Osteoblast (primary cell): Measurements from ENCODE around the gene B3GNT8. TPM values are rescaled to one million over a fixed set of nuclear protein-coding genes. Genes with fewer than 3 reads are reported as not detected.

Experiments used
- DNase-seq: peaks from one replicate; pipeline ENCODE4 v3.0.0; 2011; ENCODE audit warnings: low spot score, mixed read lengths; ENCODE audit not compliant: insufficient read length; ENCODE audit errors: missing footprints
- H2AFZ ChIP-seq: 2 replicates; pipeline ENCODE4 v1.6.0; 2011; ENCODE audit warnings: mild to moderate bottlenecking, low read length
- H3K27ac ChIP-seq: 2 replicates; pipeline ENCODE4 v1.5.1; 2011; ENCODE audit warnings: mild to moderate bottlenecking, low read depth, low read length, moderate library complexity
- H3K27me3 ChIP-seq: 2 replicates; pipeline ENCODE4 v1.6.0; 2012; ENCODE audit warnings: mild to moderate bottlenecking, control low read depth, inconsistent platforms, low read length, moderate library complexity; ENCODE audit not compliant: insufficient read depth
- H3K36me3 ChIP-seq: 2 replicates; pipeline ENCODE4 v1.5.1; 2011; ENCODE audit warnings: mild to moderate bottlenecking, low read length, control low read depth, moderate library complexity; ENCODE audit not compliant: insufficient read depth
- H3K4me1 ChIP-seq: 2 replicates; pipeline ENCODE4 v1.5.1; 2011; ENCODE audit warnings: mild to moderate bottlenecking, low read length, control low read depth, moderate library complexity; ENCODE audit not compliant: insufficient read depth
- H3K4me2 ChIP-seq: 2 replicates; pipeline ENCODE4 v1.6.0; 2011; ENCODE audit warnings: mild to moderate bottlenecking, low read length; ENCODE audit not compliant: insufficient read depth
- H3K4me3 ChIP-seq: fragments of 200-600 bp; sonication (generic); 3 replicates; pipeline ENCODE4 v1.5.1; 2012; ENCODE audit warnings: mild to moderate bottlenecking, low read length, inconsistent platforms; ENCODE audit not compliant: insufficient read depth
- H3K79me2 ChIP-seq: 2 replicates; pipeline ENCODE4 v1.6.0; 2012; ENCODE audit warnings: mild to moderate bottlenecking, low read length, control low read depth, inconsistent platforms; ENCODE audit not compliant: insufficient read depth
- H3K9me3 ChIP-seq: 2 replicates; pipeline ENCODE4 v1.5.1; 2011; ENCODE audit warnings: low read depth, low read length, control low read depth
- H4K20me1 ChIP-seq: 2 replicates; pipeline ENCODE4 v1.6.0; 2012; ENCODE audit warnings: mild to moderate bottlenecking, low read length, control low read depth; ENCODE audit not compliant: insufficient read depth
- CTCF ChIP-seq: IDR thresholded peaks from 2 replicates; pipeline ENCODE4 v1.5.1; 2011; ENCODE audit warnings: mild to moderate bottlenecking, low read depth, low read length, moderate library complexity; ENCODE audit errors: extremely low read depth
- total RNA-seq: library from RNA; depleted of rRNA; stranded (reverse); fragments of >200 nt; gene quantifications from 2 replicates; pipeline ENCODE4 v1.2.3, GENCODE V29; 2012

The B3GNT8 gene
- total RNA-seq, 1 donor: 0.72 TPM

GRCh38 chr19:41428481-41428859 lies 1.3 kb upstream of the B3GNT8 start:
- Histone ChIP-seq H3K4me2 (no peak overlapping the region), H3K27me3 (no peaks in the 10 kb centered on the region), H3K27ac (no peak overlapping the region), H3K4me1 (peaks cover 4% of the 10 kb centered on the region), H3K36me3 (peaks cover 11% of the 10 kb centered on the region), H4K20me1 (peaks cover 7% of the 10 kb centered on the region), H2AFZ (no peak overlapping the region), H3K9me3 (no peaks in the 10 kb centered on the region), H3K79me2 (no peaks in the 10 kb centered on the region), H3K4me3 (no peak overlapping the region)
- DNase-seq: peak; percentile 76
- TF ChIP-seq CTCF: no peak

- Histone ChIP-seq H3K27ac (no peak overlapping the region), H3K79me2 (no peaks in the 10 kb centered on the region), H3K4me3 (no peak overlapping the region), H4K20me1 (peaks cover 7% of the 10 kb centered on the region), H3K36me3 (peaks cover 12% of the 10 kb centered on the region), H3K9me3 (no peaks in the 10 kb centered on the region), H2AFZ (no peak overlapping the region), H3K27me3 (no peaks in the 10 kb centered on the region), H3K4me1 (peaks cover 4% of the 10 kb centered on the region), H3K4me2 (peak overlapping the region; percentile 55)
- no peak for TF ChIP-seq CTCF
- DNase-seq: peak; percentile 87
Measured at GRCh38 chr19:41427647-41428480, 690 bp upstream of the B3GNT8 start.

- H3K27ac ChIP-seq: no peak overlapping the region
- no peaks in the 10 kb centered on the region for H3K27me3 ChIP-seq
- no peaks in the 10 kb centered on the region for H3K79me2 ChIP-seq
- no peak overlapping the region for H3K4me3 ChIP-seq
- peaks cover 4% of the 10 kb centered on the region for H3K4me1 ChIP-seq
- no peaks in the 10 kb centered on the region for H3K9me3 ChIP-seq
- no peak overlapping the region for H3K4me2 ChIP-seq
- peaks cover 13% of the 10 kb centered on the region for H3K36me3 ChIP-seq
- DNase-seq: peak; percentile 41
- TF ChIP-seq CTCF: no peak
- no peak overlapping the region for H2AFZ ChIP-seq
- peaks cover 4% of the 10 kb centered on the region for H4K20me1 ChIP-seq
Measured at GRCh38 chr19:41426116-41426841, 895 bp downstream of the B3GNT8 start.
